Liver (tissue), 9 donors: ENCODE measurements around the gene TBC1D4. TPM values are rescaled to one million over a fixed set of nuclear protein-coding genes. Genes with fewer than 3 reads are reported as not detected.

Experiments used
- DNase-seq: peaks from one replicate; pipeline ENCODE4 v3.0.0-alpha.2; 2017; ENCODE audit warnings: low spot score
- H3K27ac ChIP-seq, 2 donors: one replicate each; pipeline ENCODE4 v1.7.0; 2013; ENCODE audit warnings: inconsistent platforms in 2 of 2, low read length in 2 of 2, control low read depth in 1 of 2, low read depth in 1 of 2, mild to moderate bottlenecking in 1 of 2
- H3K27me3 ChIP-seq, 4 donors: one replicate each; pipeline versions ENCODE4 v1.6.1 to v1.7.0; 2013; ENCODE audit warnings: low read length in 3 of 4, inconsistent platforms in 1 of 4, mild to moderate bottlenecking in 1 of 4, moderate library complexity in 1 of 4; ENCODE audit not compliant: control insufficient read depth in 4 of 4, insufficient read depth in 4 of 4
- H3K36me3 ChIP-seq, 4 donors: one replicate each; pipeline versions ENCODE4 v1.6.1 to v1.7.0; 2013; ENCODE audit warnings: low read length in 3 of 4, mild to moderate bottlenecking in 3 of 4, low read depth in 1 of 4, moderate library complexity in 1 of 4; ENCODE audit not compliant: control insufficient read depth in 4 of 4, insufficient read depth in 3 of 4
- H3K4me1 ChIP-seq, 4 donors: one replicate each; pipeline versions ENCODE4 v1.6.1 to v1.7.0; 2013; ENCODE audit warnings: low read length in 3 of 4, mild to moderate bottlenecking in 3 of 4, moderate library complexity in 1 of 4; ENCODE audit not compliant: control insufficient read depth in 4 of 4, insufficient read depth in 4 of 4
- H3K4me3 ChIP-seq, 3 donors: one replicate each; pipeline versions ENCODE4 v1.6.1 to v1.7.0; 2013; ENCODE audit warnings: low read length in 3 of 3, control low read depth in 1 of 3, low read depth in 1 of 3, mild to moderate bottlenecking in 1 of 3
- H3K9ac ChIP-seq, 2 donors: one replicate each; pipeline ENCODE4 v1.7.0; 2013; ENCODE audit warnings: low read length in 2 of 2, mild to moderate bottlenecking in 2 of 2, moderate library complexity in 2 of 2, control low read depth in 1 of 2, low read depth in 1 of 2
- H3K9me3 ChIP-seq, 4 donors: one replicate each; pipeline versions ENCODE4 v1.6.1 to v1.7.0; 2013; ENCODE audit warnings: low read length in 3 of 4; ENCODE audit not compliant: control insufficient read depth in 4 of 4
- ATF3 ChIP-seq: IDR thresholded peaks from 2 replicates; pipeline ENCODE4 v1.6.1; 2016; ENCODE audit warnings: antibody characterized with exemption
- CTCF ChIP-seq: fragments of 150-350 bp; IDR thresholded peaks from 2 replicates; pipeline ENCODE4 v1.5.1; 2017; ENCODE audit warnings: improper control_type of control experiment, low read depth, low read length; ENCODE audit not compliant: missing input control
- EGR1 ChIP-seq, 2 donors: IDR thresholded peaks; 2 replicates each; pipeline ENCODE4 v1.6.1; 2016 to 2018; ENCODE audit warnings: antibody characterized with exemption in 2 of 2, low read depth in 2 of 2
- FOXA1 ChIP-seq: IDR thresholded peaks from 2 replicates; pipeline ENCODE4 v1.6.1; 2016; ENCODE audit warnings: antibody characterized with exemption
- FOXA2 ChIP-seq: IDR thresholded peaks from 2 replicates; pipeline ENCODE4 v1.6.1; 2016; ENCODE audit warnings: antibody characterized with exemption
- GABPA ChIP-seq, 2 donors: IDR thresholded peaks in 1 of 2; conservative IDR thresholded peaks in 1 of 2; 2 replicates each; pipeline ENCODE4 v1.6.1; 2016; ENCODE audit warnings: antibody characterized with exemption in 2 of 2, mild to moderate bottlenecking in 1 of 2, moderate library complexity in 1 of 2
- HNF4A ChIP-seq, 2 donors: conservative IDR thresholded peaks; 2 replicates each; pipeline ENCODE4 v1.6.1; 2016; ENCODE audit warnings: antibody characterized with exemption in 2 of 2, mild to moderate bottlenecking in 2 of 2
- HNF4G ChIP-seq: IDR thresholded peaks from 2 replicates; pipeline ENCODE4 v1.6.1; 2016; ENCODE audit warnings: antibody characterized with exemption
- JUND ChIP-seq, 2 donors: IDR thresholded peaks; 2 replicates each; pipeline ENCODE4 v1.6.1; 2016; ENCODE audit warnings: antibody characterized with exemption in 2 of 2
- MAX ChIP-seq: IDR thresholded peaks from 2 replicates; pipeline ENCODE4 v1.6.1; 2016; ENCODE audit warnings: antibody characterized with exemption
- NR2F2 ChIP-seq: IDR thresholded peaks from 2 replicates; pipeline ENCODE4 v1.6.1; 2016; ENCODE audit warnings: antibody characterized with exemption
- RAD21 ChIP-seq, 2 donors: IDR thresholded peaks; 2 replicates each; pipeline ENCODE4 v1.6.1; 2016; ENCODE audit warnings: antibody characterized with exemption in 2 of 2, mild to moderate bottlenecking in 2 of 2
- REST ChIP-seq: IDR thresholded peaks from 2 replicates; pipeline ENCODE4 v1.6.1; 2016; ENCODE audit warnings: antibody characterized with exemption, mild to moderate bottlenecking
- RXRA ChIP-seq, 2 donors: IDR thresholded peaks; 2 replicates each; pipeline ENCODE4 v1.6.1; 2017 to 2018; ENCODE audit warnings: antibody characterized with exemption in 2 of 2, mild to moderate bottlenecking in 1 of 2
- SP1 ChIP-seq: IDR thresholded peaks from 2 replicates; pipeline ENCODE4 v1.6.1; 2018; ENCODE audit warnings: antibody characterized with exemption, mild to moderate bottlenecking
- TAF1 ChIP-seq: conservative IDR thresholded peaks from 2 replicates; pipeline ENCODE4 v1.6.1; 2016; ENCODE audit warnings: antibody characterized with exemption, mild to moderate bottlenecking
- YY1 ChIP-seq: IDR thresholded peaks from 2 replicates; pipeline ENCODE4 v1.6.1; 2016; ENCODE audit warnings: antibody characterized with exemption, mild to moderate bottlenecking
- ZBTB33 ChIP-seq: IDR thresholded peaks from 2 replicates; pipeline ENCODE4 v1.6.1; 2016; ENCODE audit warnings: antibody characterized with exemption
- WGBS: extraction: QIAGEN DNeasy Blood & Tissue Kit; methylation state at CpG from one replicate; pipeline ENCODE4 v1.1.7; 2013; 5-methylcytosine and 5-hydroxymethylcytosine counted together
- polyA plus RNA-seq, 2 donors: library from polyadenylated mRNA; stranded (reverse) in 1 of 2; unstranded in 1 of 2; fragments of 200-250 nt in 1 of 2; fragments of >200 nt in 1 of 2; fragmentation: Nextera tagmentation in 1 of 2; extraction: Ambion mirVana in 1 of 2; gene quantifications; one replicate each; pipeline versions ENCODE4 v1.2.1 to v1.2.3, GENCODE V29; 2013 to 2015
- total RNA-seq, 2 donors: library from RNA; depleted of rRNA; stranded (reverse); fragments of >200 nt; gene quantifications; one replicate each; pipeline ENCODE4 v1.2.3, GENCODE V29; 2014
- donor health status: healthy.
- donor health status: healthy.
- donor health status: healthy.
- donor health status: healthy.
- donor health status: healthy.

Gene TBC1D4
- total and polyA plus RNA-seq, 4 donors, result 2.3 to 11.1 (median 6.5) TPM

GRCh38 chr13:75440100-75440499, 41.9 kb downstream of the TBC1D4 start:
- no peaks in the 10 kb centered on the region for H3K9me3 ChIP-seq
- WGBS, result 47% methylated on average over 2 of the region's 2 CpGs
- peaks cover 3 to 24% (median 15%) of the 10 kb centered on the region in 4 donors for H3K4me1 ChIP-seq
- peak overlapping the region in 1 of 2 donors; percentile 19 for H3K27ac ChIP-seq
- DNase-seq, result no peak
- no peaks in the 10 kb centered on the region for H3K27me3 ChIP-seq
- H3K36me3 ChIP-seq, result no peaks in the 10 kb centered on the region
- TF ChIP-seq SP1 (peak; percentile 72), ATF3 (no peak), REST (no peak), TAF1 (no peak), NR2F2 (no peak), RAD21 (IDR thresholded peaks at IDR 0.05) (peak; percentile 6 to 46), HNF4A (conservative IDR thresholded peaks at IDR 0.05) (peak; percentile 77 to 85), RXRA (IDR thresholded peaks at IDR 0.05) (peak; percentile 56 to 66), JUND (IDR thresholded peaks at IDR 0.05) (peak in 1 of 2 donors; percentile 32), HNF4G (peak; percentile 61), EGR1 (IDR thresholded peaks at IDR 0.05; ENCODE audit: low read depth in 2 of 2) (no peak), GABPA (IDR thresholded peaks at IDR 0.05 in 1 of 2, conservative IDR thresholded peaks at IDR 0.05 in 1 of 2) (no peak), FOXA2 (no peak), MAX (no peak), FOXA1 (no peak), CTCF (no peak), YY1 (no peak), ZBTB33 (no peak)
- no peak overlapping the region for H3K4me3 ChIP-seq
- no peak overlapping the region for H3K9ac ChIP-seq
